ENCODE data around the gene NID1.

- TF ChIP-seq SMAD3 (CRISPR knock-in tag; conservative IDR thresholded peaks at IDR 0.05): no peak
- no peak for TF ChIP-seq SMARCA5 (IDR thresholded peaks at IDR 0.05)
- no peak for TF ChIP-seq TARDBP (IDR thresholded peaks at IDR 0.05)
- TF ChIP-seq CTCF (IDR thresholded peaks at IDR 0.05 in 2 of 3, conservative IDR thresholded peaks at IDR 0.05 in 1 of 3; ENCODE audit: insufficient read depth in 2 of 3, low read depth in 1 of 3, low read length in 3 of 3): no peak
These were observed 57.1 kb downstream of the NID1 start for GRCh38 chr1:236007781-236008180.

All from K562 (cell line).